Small intestine (tissue), 7 donors: ENCODE data around the gene DEPDC5. TPM values are rescaled to one million over a fixed set of nuclear protein-coding genes. Genes with fewer than 3 reads are reported as not detected.
"Not testable (repeated sequence)": the region's sequence is repeated elsewhere in the genome, so short reads cannot be mapped to it uniquely, and the experiment has no call there.

Experiments used
- DNase-seq, 2 donors: peaks; one replicate each; pipeline versions ENCODE4 v3.0.0 to v3.0.0-alpha.2; 2013
- FAIRE-seq: peaks from 2 replicates; lab custom pipeline; 2012; peaks lifted over from hg19 to GRCh38; lab: Jason Lieb, UNC
- H3K27ac ChIP-seq, 3 donors: one replicate each; pipeline ENCODE4 v1.5.1; 2013; ENCODE audit warnings: low read length in 2 of 3, mild to moderate bottlenecking in 2 of 3, control low read depth in 1 of 3, inconsistent platforms in 1 of 3, low read depth in 1 of 3, moderate library complexity in 1 of 3
- H3K27me3 ChIP-seq, 3 donors: one replicate each; pipeline ENCODE4 v1.6.1; 2013; ENCODE audit warnings: low read length in 3 of 3, inconsistent platforms in 1 of 3; ENCODE audit not compliant: control insufficient read depth in 3 of 3, insufficient read depth in 3 of 3
- H3K36me3 ChIP-seq, 3 donors: one replicate each; pipeline ENCODE4 v1.6.1; 2013; ENCODE audit warnings: low read length in 3 of 3, inconsistent platforms in 1 of 3, low read depth in 1 of 3, mild to moderate bottlenecking in 1 of 3, moderate library complexity in 1 of 3; ENCODE audit not compliant: control insufficient read depth in 3 of 3, insufficient read depth in 2 of 3
- H3K4me1 ChIP-seq, 3 donors: one replicate each; pipeline ENCODE4 v1.6.1; 2013; ENCODE audit warnings: low read length in 2 of 3, inconsistent platforms in 1 of 3, low read depth in 1 of 3, mild to moderate bottlenecking in 1 of 3, moderate library complexity in 1 of 3; ENCODE audit not compliant: control insufficient read depth in 3 of 3, insufficient read depth in 2 of 3
- H3K4me3 ChIP-seq, 3 donors: one replicate each; pipeline ENCODE4 v1.5.1; 2013; ENCODE audit warnings: low read length in 3 of 3, control low read depth in 1 of 3, inconsistent platforms in 1 of 3, low read depth in 1 of 3, mild to moderate bottlenecking in 1 of 3, moderate library complexity in 1 of 3
- H3K9me3 ChIP-seq, 2 donors: one replicate each; pipeline ENCODE4 v1.6.1; 2013; ENCODE audit warnings: low read depth in 1 of 2, low read length in 1 of 2; ENCODE audit not compliant: control insufficient read depth in 2 of 2, insufficient read depth in 1 of 2
- WGBS, 3 donors: extraction: QIAGEN DNeasy Blood & Tissue Kit; methylation state at CpG; one replicate each; pipeline ENCODE4 v1.1.7; 2013; 5-methylcytosine and 5-hydroxymethylcytosine counted together
- polyA plus RNA-seq, 4 donors: library from polyadenylated mRNA; stranded (reverse) in 3 of 4; unstranded in 1 of 4; fragments of 200-250 nt in 3 of 4; fragments of 120-200 nt in 1 of 4; gene quantifications; one replicate each; pipeline versions ENCODE4 v1.2.1 to v1.2.3, GENCODE V29; 2013
- donor health status: healthy with polysubstance abuse.
- donor health status: control.
- donor health status: control.
- donor health status: Bipolar disorder and iron deficiency.
- donor health status: healthy.

DEPDC5 gene
- polyA plus RNA-seq, 4 donors: 11.1 to 15.2 (median 13.2) TPM

GRCh38 chr22:31806751-31807150 is 52.9 kb downstream of the DEPDC5 start:
- peaks cover 10 to 54% (median 21%) of the 10 kb centered on the region in 3 donors for H3K36me3 ChIP-seq
- no peaks in the 10 kb centered on the region for H3K27me3 ChIP-seq
- no peak overlapping the region for H3K4me3 ChIP-seq
- DNase-seq (no peak), FAIRE-seq (no peak)
- H3K9me3 ChIP-seq: no peaks in the 10 kb centered on the region
- H3K27ac ChIP-seq: no peak overlapping the region
- H3K4me1 ChIP-seq: no peaks in the 10 kb centered on the region
- 94 to 97% (median 97%) methylated on average over 4 of the region's 4 CpGs for WGBS, 3 donors

GRCh38 chr22:31812977-31813605 is 59.3 kb downstream of the DEPDC5 start:
- Histone ChIP-seq H3K36me3 (peaks cover 13 to 58% (median 17%) of the 10 kb centered on the region in 3 donors), H3K9me3 (no peaks in the 10 kb centered on the region), H3K4me1 (peaks cover 0 to 16% (median 0%) of the 10 kb centered on the region in 3 donors), H3K27me3 (no peaks in the 10 kb centered on the region), H3K4me3 (no peak overlapping the region), H3K27ac (no peak overlapping the region)
- DNase-seq: no peak
- no peak for FAIRE-seq
- WGBS, 3 donors: 87 to 90% (median 89%) methylated on average over 6 of the region's 6 CpGs

- H3K4me1 ChIP-seq: peaks cover 0 to 16% (median 0%) of the 10 kb centered on the region in 3 donors
- peaks cover 13 to 56% (median 21%) of the 10 kb centered on the region in 3 donors for H3K36me3 ChIP-seq
- WGBS, 3 donors: 91 to 96% (median 92%) methylated on average over 7 of the region's 7 CpGs
- H3K27ac ChIP-seq, DNase-seq, H3K27me3 ChIP-seq, FAIRE-seq, H3K9me3 ChIP-seq, H3K4me3 ChIP-seq: not testable (repeated sequence)
Measured at GRCh38 chr22:31813898-31814297, 60.1 kb downstream of the DEPDC5 start.

GRCh38 chr22:31814942-31815341 is 61.1 kb downstream of the DEPDC5 start:
- 76 to 91% (median 77%) methylated on average over 7 of the region's 7 CpGs for WGBS, 3 donors
- Histone ChIP-seq H3K27ac (peak overlapping the region; percentile 65 to 85 (median 84)), H3K36me3 (peaks cover 16 to 59% (median 18%) of the 10 kb centered on the region in 3 donors), H3K9me3 (no peaks in the 10 kb centered on the region), H3K4me3 (no peak overlapping the region), H3K4me1 (peaks cover 0 to 16% (median 0%) of the 10 kb centered on the region in 3 donors), H3K27me3 (no peaks in the 10 kb centered on the region)
- no peak for FAIRE-seq
- DNase-seq: peak in 1 of 2 donors; percentile 64

GRCh38 chr22:31815383-31815814 is 61.6 kb downstream of the DEPDC5 start:
- peaks cover 0 to 16% (median 0%) of the 10 kb centered on the region in 3 donors for H3K4me1 ChIP-seq
- H3K36me3 ChIP-seq: peaks cover 16 to 61% (median 19%) of the 10 kb centered on the region in 3 donors
- H3K4me3 ChIP-seq, H3K9me3 ChIP-seq, FAIRE-seq, H3K27me3 ChIP-seq: not testable (repeated sequence)
- WGBS, 3 donors: 29 to 61% (median 35%) methylated on average over 4 of the region's 4 CpGs
- H3K27ac ChIP-seq: peak overlapping the region in 2 of 3 donors; percentile 61 to 84
- peak; percentile 88 to 95 for DNase-seq

- Histone ChIP-seq H3K4me3 (no peak overlapping the region), H3K4me1 (peaks cover 0 to 16% (median 0%) of the 10 kb centered on the region in 3 donors), H3K36me3 (peaks cover 15 to 55% (median 25%) of the 10 kb centered on the region in 3 donors), H3K27me3 (no peaks in the 10 kb centered on the region), H3K27ac (no peak overlapping the region), H3K9me3 (no peaks in the 10 kb centered on the region)
- 95 to 97% (median 97%) methylated on average over 4 of the region's 4 CpGs for WGBS, 3 donors
- FAIRE-seq (no peak), DNase-seq (no peak)
Measured at GRCh38 chr22:31816750-31817149, 62.9 kb downstream of the DEPDC5 start.

GRCh38 chr22:31818481-31819392 is 64.9 kb downstream of the DEPDC5 start:
- H3K4me1 ChIP-seq: peaks cover 0 to 16% (median 0%) of the 10 kb centered on the region in 3 donors
- DNase-seq: no peak
- no peak overlapping the region for H3K4me3 ChIP-seq
- no peaks in the 10 kb centered on the region for H3K27me3 ChIP-seq
- no peak overlapping the region for H3K27ac ChIP-seq
- FAIRE-seq: no peak
- peaks cover 16 to 58% (median 32%) of the 10 kb centered on the region in 3 donors for H3K36me3 ChIP-seq
- no peaks in the 10 kb centered on the region for H3K9me3 ChIP-seq
- WGBS, 3 donors: 76 to 80% (median 79%) methylated on average over 10 of the region's 10 CpGs

- no peak for DNase-seq
- no peak for FAIRE-seq
- H3K27ac ChIP-seq: no peak overlapping the region
- H3K9me3 ChIP-seq: no peaks in the 10 kb centered on the region
- 85 to 89% (median 86%) methylated on average over 3 of the region's 3 CpGs for WGBS, 3 donors
- no peak overlapping the region for H3K4me3 ChIP-seq
- H3K27me3 ChIP-seq: no peaks in the 10 kb centered on the region
- H3K36me3 ChIP-seq: peaks cover 16 to 60% (median 30%) of the 10 kb centered on the region in 3 donors
- H3K4me1 ChIP-seq: peaks cover 0 to 3% (median 0%) of the 10 kb centered on the region in 3 donors
Measured at GRCh38 chr22:31820655-31821054, 66.8 kb downstream of the DEPDC5 start.
